Stimulated activated CD8-positive, alpha-beta memory T cell treated with anti-CD3 and anti-CD28 coated beads, Interleukin-7, amount 100 ng/mL, for 48 hours (primary cell): ENCODE results near the gene SMAD6.

ENCODE experiments used
- DNase-seq, 2 donors: peaks; one replicate each; pipeline ENCODE4 v3.0.0-alpha.2; 2020; ENCODE audit warnings: low read depth in 1 of 2; ENCODE audit errors: extremely low read depth in 1 of 2

SMAD6 gene

GRCh38 chr15:66702035-66702786 is at the start of gene SMAD6:
Gene SMAD6 (plus strand): TSS chr15:66702236. CDS start chr15:66703259, 1,023 bp downstream.
- DNase-seq = peak; percentile 39 to 77

GRCh38 chr15:66652806-66653205 is 49.2 kb upstream of the SMAD6 start:
- no peak for DNase-seq

GRCh38 chr15:66653398-66653797 is 48.6 kb upstream of the SMAD6 start:
- DNase-seq = no peak

GRCh38 chr15:66653852-66654251 is 48.2 kb upstream of the SMAD6 start:
- DNase-seq = no peak

GRCh38 chr15:66654361-66654738 is 47.7 kb upstream of the SMAD6 start:
- DNase-seq = no peak

- DNase-seq = no peak
Observed at GRCh38 chr15:66654739-66655375, 47.2 kb upstream of the SMAD6 start.

GRCh38 chr15:66655511-66655910 is 46.5 kb upstream of the SMAD6 start:
- DNase-seq = no peak

GRCh38 chr15:66655997-66656396 is 46.0 kb upstream of the SMAD6 start:
- DNase-seq = no peak

- DNase-seq = no peak
Observed at GRCh38 chr15:66657185-66658020, 44.6 kb upstream of the SMAD6 start.

GRCh38 chr15:66658044-66658443 is 44.0 kb upstream of the SMAD6 start:
- DNase-seq = no peak

GRCh38 chr15:66658855-66659254 is 43.2 kb upstream of the SMAD6 start:
- no peak for DNase-seq

GRCh38 chr15:66659384-66659783 is 42.7 kb upstream of the SMAD6 start:
- DNase-seq = no peak

GRCh38 chr15:66661432-66662096 is 40.5 kb upstream of the SMAD6 start:
- no peak for DNase-seq

- no peak for DNase-seq
Observed at GRCh38 chr15:66662522-66662921, 39.5 kb upstream of the SMAD6 start.

- DNase-seq = no peak
Observed at GRCh38 chr15:66663664-66664063, 38.4 kb upstream of the SMAD6 start.

- DNase-seq = no peak
Observed at GRCh38 chr15:66670175-66670574, 31.9 kb upstream of the SMAD6 start.

GRCh38 chr15:66670762-66671580 is 31.1 kb upstream of the SMAD6 start:
- DNase-seq = no peak

GRCh38 chr15:66672867-66673266 is 29.2 kb upstream of the SMAD6 start:
- no peak for DNase-seq

GRCh38 chr15:66673410-66674322 is 28.4 kb upstream of the SMAD6 start:
- peak in 1 of 2 donors; percentile 37 for DNase-seq
